K562 (cell line): ENCODE measurements around the gene WDR93. TPM values are rescaled to one million over a fixed set of nuclear protein-coding genes. Genes with fewer than 3 reads are reported as not detected.
A peak's percentile ranks its signal among the peaks of the same experiment; 100 is the strongest.

ENCODE experiments used
- NCOA1 ChIP-seq: fragments of 450-650 bp; IDR thresholded peaks from 2 replicates; pipeline ENCODE4 v1.6.1; 2016; ENCODE audit warnings: low read depth
- PYGO2 ChIP-seq: fragments of 450-650 bp; IDR thresholded peaks from 2 replicates; pipeline ENCODE4 v1.6.1; 2016; ENCODE audit warnings: mild to moderate bottlenecking, missing genetic modification characterization, moderate library complexity, missing compliant biosample characterization
- RBM15 ChIP-seq: fragments of 200-400 bp; formaldehyde crosslinking; IDR thresholded peaks from 2 replicates; pipeline ENCODE4 v1.6.1; 2018; ENCODE audit warnings: mild to moderate bottlenecking, low read length, moderate library complexity; ENCODE audit not compliant: insufficient read depth
- SMAD2 ChIP-seq: fragments of 150-350 bp; IDR thresholded peaks from 2 replicates; pipeline ENCODE4 v1.6.1; 2014; ENCODE audit warnings: low read depth, mild to moderate bottlenecking, low read length
- SRSF7 ChIP-seq: fragments of 200-400 bp; formaldehyde crosslinking; optimal IDR thresholded peaks from 2 replicates; pipeline ENCODE3; 2017; ENCODE audit warnings: mild to moderate bottlenecking, low read depth, low read length
- ZBTB17 ChIP-seq: fragments of 450-650 bp; formaldehyde crosslinking; IDR thresholded peaks from 2 replicates; pipeline ENCODE4 v1.4.0; 2020; ENCODE audit warnings: mild to moderate bottlenecking
- ZBTB7A ChIP-seq: IDR thresholded peaks from 2 replicates; pipeline ENCODE4 v1.6.1; 2011; ENCODE audit warnings: low read depth, mild to moderate bottlenecking, low read length, moderate library complexity, borderline replicate concordance; ENCODE audit not compliant: control insufficient read depth
- ZNF79 ChIP-seq: fragments of 250-450 bp; sonication (Bioruptor Pico); IDR thresholded peaks from 2 replicates; pipeline ENCODE4 v1.4.0; 2020; ENCODE audit warnings: low read depth, mild to moderate bottlenecking, moderate library complexity
- polyA plus RNA-seq, 8 experiments: library from polyadenylated mRNA; depleted of rRNA in 4 of 8; stranded (reverse) in 5 of 8; unstranded in 3 of 8; fragments of >200 nt; fragmentation: Nextera tagmentation in 2 of 8; fragmentation: Illumina TruSeq in 1 of 8; extraction: Ambion mirVana in 2 of 8; extraction: Trizol in 1 of 8; gene quantifications; 2 replicates each; pipeline versions ENCODE4 v1.2.1 to v1.2.3, GENCODE V29; 2011 to 2014; ENCODE audit warnings: inconsistent platforms in 1 of 8, missing spikeins in 1 of 8
- total RNA-seq, 7 experiments: library from RNA; depleted of rRNA in 6 of 7; stranded (reverse); fragments of >200 nt in 6 of 7; fragmentation: Illumina TruSeq in 2 of 7; extraction: Trizol in 2 of 7; gene quantifications; 2 replicates each; pipeline versions ENCODE4 v1.2.1 to v1.2.3, GENCODE V29; 2011 to 2021; ENCODE audit warnings: low replicate concordance in 1 of 7
- TF ChIP-seq, protein P1 (sequence below): IDR thresholded peaks from 2 replicates; pipeline ENCODE4 v1.6.1; 2012; ENCODE audit warnings: low read depth, low read length, improper control_type of control experiment, borderline replicate concordance
- TF ChIP-seq, protein P2 (sequence below), 3 experiments: IDR thresholded peaks in 2 of 3; conservative IDR thresholded peaks in 1 of 3; 2 replicates each; pipeline ENCODE4 v1.5.1; 2011 to 2012; ENCODE audit warnings: low read length in 3 of 3, mild to moderate bottlenecking in 3 of 3, control low read depth in 2 of 3, improper control_type of control experiment in 1 of 3, inconsistent platforms in 1 of 3, low read depth in 1 of 3, mixed read lengths in 1 of 3, moderate library complexity in 1 of 3; ENCODE audit not compliant: insufficient read depth in 2 of 3
- TF ChIP-seq, protein P3 (sequence below): fragments of 250-450 bp; sonication (Bioruptor Pico); IDR thresholded peaks from 2 replicates; pipeline ENCODE4 v1.8.0; 2021; ENCODE audit warnings: moderate library complexity, mild to moderate bottlenecking, inconsistent platforms
- TF ChIP-seq, protein P4 (sequence below), 2 experiments: fragments of 450-650 bp; IDR thresholded peaks; 2 replicates each; pipeline ENCODE4 v1.6.1; 2016
- TF ChIP-seq, protein P5 (sequence below): fragments of 450-650 bp; formaldehyde crosslinking; conservative IDR thresholded peaks from 2 replicates; pipeline ENCODE4 v1.4.0; 2022; ENCODE audit warnings: mild to moderate bottlenecking, missing genetic modification characterization
- TF ChIP-seq, protein P6 (sequence below): fragments of 450-650 bp; formaldehyde crosslinking; IDR thresholded peaks from 2 replicates; pipeline ENCODE4 v1.4.0; 2022; ENCODE audit warnings: missing genetic modification characterization

The WDR93 gene
- total and polyA plus RNA-seq, 9 of the 15 experiments (the other 6 are each of a cell fraction or from before 2014, with no cell fraction given) = not detected

DNA sequence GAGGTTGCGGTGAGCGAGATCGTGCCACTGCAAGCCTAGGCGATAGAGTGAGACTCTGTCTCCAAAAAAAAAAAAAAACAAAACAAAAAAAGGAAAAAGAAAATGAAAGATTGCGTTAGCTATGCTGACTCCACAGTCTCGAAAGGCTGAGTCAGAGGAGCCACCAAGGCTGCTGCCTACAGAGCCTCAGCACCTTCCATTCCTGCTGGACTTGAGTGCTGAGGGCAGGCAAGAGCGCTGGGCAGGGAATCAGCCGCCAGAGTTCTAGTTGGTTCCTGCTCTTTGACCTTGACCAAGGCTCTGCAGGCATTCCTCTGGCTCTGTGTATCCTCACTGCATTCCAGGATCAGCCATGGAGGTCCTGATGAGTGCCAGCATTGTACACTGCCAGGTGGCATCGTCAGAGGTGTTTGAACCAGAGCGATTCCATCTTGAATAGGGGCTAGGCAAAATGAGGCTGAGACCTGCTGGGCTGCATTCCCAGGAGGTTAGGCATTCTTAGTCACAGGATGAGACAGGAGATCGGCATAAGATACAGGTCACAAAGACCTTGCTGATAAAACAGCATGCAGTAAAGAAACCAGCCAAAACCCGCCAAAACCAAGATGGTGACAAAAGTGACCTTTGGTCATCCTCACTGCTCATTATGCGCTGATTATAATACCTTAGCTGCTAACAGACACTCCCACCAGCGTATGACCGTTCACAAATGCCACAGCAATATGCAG is 91.4 kb downstream of the WDR93 start (continued):
- TF ChIP-seq, protein P1, sequence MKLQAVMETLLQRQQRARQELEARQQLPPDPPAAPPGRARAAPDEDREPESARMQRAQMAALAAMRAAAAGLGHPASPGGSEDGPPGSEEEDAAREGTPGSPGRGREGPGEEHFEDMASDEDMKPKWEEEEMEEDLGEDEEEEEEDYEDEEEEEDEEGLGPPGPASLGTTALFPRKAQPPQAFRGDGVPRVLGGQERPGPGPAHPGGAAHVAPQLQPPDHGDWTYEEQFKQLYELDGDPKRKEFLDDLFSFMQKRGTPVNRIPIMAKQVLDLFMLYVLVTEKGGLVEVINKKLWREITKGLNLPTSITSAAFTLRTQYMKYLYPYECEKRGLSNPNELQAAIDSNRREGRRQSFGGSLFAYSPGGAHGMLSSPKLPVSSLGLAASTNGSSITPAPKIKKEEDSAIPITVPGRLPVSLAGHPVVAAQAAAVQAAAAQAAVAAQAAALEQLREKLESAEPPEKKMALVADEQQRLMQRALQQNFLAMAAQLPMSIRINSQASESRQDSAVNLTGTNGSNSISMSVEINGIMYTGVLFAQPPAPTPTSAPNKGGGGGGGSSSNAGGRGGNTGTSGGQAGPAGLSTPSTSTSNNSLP = no peak
- TF ChIP-seq NCOA1 = no peak
- TF ChIP-seq, protein P2, sequence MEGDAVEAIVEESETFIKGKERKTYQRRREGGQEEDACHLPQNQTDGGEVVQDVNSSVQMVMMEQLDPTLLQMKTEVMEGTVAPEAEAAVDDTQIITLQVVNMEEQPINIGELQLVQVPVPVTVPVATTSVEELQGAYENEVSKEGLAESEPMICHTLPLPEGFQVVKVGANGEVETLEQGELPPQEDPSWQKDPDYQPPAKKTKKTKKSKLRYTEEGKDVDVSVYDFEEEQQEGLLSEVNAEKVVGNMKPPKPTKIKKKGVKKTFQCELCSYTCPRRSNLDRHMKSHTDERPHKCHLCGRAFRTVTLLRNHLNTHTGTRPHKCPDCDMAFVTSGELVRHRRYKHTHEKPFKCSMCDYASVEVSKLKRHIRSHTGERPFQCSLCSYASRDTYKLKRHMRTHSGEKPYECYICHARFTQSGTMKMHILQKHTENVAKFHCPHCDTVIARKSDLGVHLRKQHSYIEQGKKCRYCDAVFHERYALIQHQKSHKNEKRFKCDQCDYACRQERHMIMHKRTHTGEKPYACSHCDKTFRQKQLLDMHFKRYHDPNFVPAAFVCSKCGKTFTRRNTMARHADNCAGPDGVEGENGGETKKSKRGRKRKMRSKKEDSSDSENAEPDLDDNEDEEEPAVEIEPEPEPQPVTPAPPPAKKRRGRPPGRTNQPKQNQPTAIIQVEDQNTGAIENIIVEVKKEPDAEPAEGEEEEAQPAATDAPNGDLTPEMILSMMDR (IDR thresholded peaks at IDR 0.05 in 2 of 3, conservative IDR thresholded peaks at IDR 0.05 in 1 of 3; ENCODE audit: insufficient read depth in 2 of 3, low read depth in 1 of 3, low read length in 3 of 3) = no peak
- TF ChIP-seq, protein P3, sequence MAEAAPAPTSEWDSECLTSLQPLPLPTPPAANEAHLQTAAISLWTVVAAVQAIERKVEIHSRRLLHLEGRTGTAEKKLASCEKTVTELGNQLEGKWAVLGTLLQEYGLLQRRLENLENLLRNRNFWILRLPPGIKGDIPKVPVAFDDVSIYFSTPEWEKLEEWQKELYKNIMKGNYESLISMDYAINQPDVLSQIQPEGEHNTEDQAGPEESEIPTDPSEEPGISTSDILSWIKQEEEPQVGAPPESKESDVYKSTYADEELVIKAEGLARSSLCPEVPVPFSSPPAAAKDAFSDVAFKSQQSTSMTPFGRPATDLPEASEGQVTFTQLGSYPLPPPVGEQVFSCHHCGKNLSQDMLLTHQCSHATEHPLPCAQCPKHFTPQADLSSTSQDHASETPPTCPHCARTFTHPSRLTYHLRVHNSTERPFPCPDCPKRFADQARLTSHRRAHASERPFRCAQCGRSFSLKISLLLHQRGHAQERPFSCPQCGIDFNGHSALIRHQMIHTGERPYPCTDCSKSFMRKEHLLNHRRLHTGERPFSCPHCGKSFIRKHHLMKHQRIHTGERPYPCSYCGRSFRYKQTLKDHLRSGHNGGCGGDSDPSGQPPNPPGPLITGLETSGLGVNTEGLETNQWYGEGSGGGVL (CRISPR knock-in tag) = peak; percentile 85
- TF ChIP-seq SMAD2 = no peak
- peak; percentile 97 for TF ChIP-seq ZBTB17 (CRISPR knock-in tag)
- TF ChIP-seq, protein P4, sequence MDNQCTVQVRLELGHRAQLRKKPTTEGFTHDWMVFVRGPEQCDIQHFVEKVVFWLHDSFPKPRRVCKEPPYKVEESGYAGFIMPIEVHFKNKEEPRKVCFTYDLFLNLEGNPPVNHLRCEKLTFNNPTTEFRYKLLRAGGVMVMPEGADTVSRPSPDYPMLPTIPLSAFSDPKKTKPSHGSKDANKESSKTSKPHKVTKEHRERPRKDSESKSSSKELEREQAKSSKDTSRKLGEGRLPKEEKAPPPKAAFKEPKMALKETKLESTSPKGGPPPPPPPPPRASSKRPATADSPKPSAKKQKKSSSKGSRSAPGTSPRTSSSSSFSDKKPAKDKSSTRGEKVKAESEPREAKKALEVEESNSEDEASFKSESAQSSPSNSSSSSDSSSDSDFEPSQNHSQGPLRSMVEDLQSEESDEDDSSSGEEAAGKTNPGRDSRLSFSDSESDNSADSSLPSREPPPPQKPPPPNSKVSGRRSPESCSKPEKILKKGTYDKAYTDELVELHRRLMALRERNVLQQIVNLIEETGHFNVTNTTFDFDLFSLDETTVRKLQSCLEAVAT (IDR thresholded peaks at IDR 0.05) = peak; percentile 30 to 37; a peak in 1 of 4 replicates
- TF ChIP-seq, protein P5, sequence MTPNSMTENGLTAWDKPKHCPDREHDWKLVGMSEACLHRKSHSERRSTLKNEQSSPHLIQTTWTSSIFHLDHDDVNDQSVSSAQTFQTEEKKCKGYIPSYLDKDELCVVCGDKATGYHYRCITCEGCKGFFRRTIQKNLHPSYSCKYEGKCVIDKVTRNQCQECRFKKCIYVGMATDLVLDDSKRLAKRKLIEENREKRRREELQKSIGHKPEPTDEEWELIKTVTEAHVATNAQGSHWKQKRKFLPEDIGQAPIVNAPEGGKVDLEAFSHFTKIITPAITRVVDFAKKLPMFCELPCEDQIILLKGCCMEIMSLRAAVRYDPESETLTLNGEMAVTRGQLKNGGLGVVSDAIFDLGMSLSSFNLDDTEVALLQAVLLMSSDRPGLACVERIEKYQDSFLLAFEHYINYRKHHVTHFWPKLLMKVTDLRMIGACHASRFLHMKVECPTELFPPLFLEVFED (CRISPR knock-in tag) = peak; percentile 88; the same call in 1 of the 2 replicates
- TF ChIP-seq PYGO2 (tag) = peak; percentile 97
- TF ChIP-seq SRSF7 = no peak
- no peak for TF ChIP-seq RBM15
- TF ChIP-seq, protein P6, sequence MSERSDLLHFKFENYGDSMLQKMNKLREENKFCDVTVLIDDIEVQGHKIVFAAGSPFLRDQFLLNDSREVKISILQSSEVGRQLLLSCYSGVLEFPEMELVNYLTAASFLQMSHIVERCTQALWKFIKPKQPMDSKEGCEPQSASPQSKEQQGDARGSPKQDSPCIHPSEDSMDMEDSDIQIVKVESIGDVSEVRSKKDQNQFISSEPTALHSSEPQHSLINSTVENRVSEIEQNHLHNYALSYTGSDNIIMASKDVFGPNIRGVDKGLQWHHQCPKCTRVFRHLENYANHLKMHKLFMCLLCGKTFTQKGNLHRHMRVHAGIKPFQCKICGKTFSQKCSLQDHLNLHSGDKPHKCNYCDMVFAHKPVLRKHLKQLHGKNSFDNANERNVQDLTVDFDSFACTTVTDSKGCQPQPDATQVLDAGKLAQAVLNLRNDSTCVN (CRISPR knock-in tag) = peak; percentile 99
- TF ChIP-seq ZBTB7A = no peak
- peak; percentile 94 for TF ChIP-seq ZNF79
